Endodermal cell (in vitro differentiated cells): ENCODE data around the gene MPDU1. TPM values are rescaled to one million over a fixed set of nuclear protein-coding genes. Genes with fewer than 3 reads are reported as not detected.

Source experiments
- DNase-seq: peaks from one replicate; pipeline ENCODE4 v3.0.0-alpha.2; 2017
- H3K27ac ChIP-seq: 2 replicates; pipeline ENCODE4 v1.5.1; 2013; ENCODE audit warnings: mild to moderate bottlenecking, low read depth, low read length, moderate library complexity
- H3K27me3 ChIP-seq: 2 replicates; pipeline ENCODE4 v1.6.1; 2013; ENCODE audit warnings: mild to moderate bottlenecking, low read length, moderate library complexity; ENCODE audit not compliant: insufficient read depth, control insufficient read depth, poor library complexity, severe bottlenecking
- H3K36me3 ChIP-seq: 2 replicates; pipeline ENCODE4 v1.7.0; 2013; ENCODE audit warnings: mild to moderate bottlenecking, low read length, moderate library complexity; ENCODE audit not compliant: control insufficient read depth, insufficient read depth
- H3K4me1 ChIP-seq: one replicate; pipeline ENCODE4 v1.7.0; 2013; ENCODE audit warnings: low read length; ENCODE audit not compliant: control insufficient read depth, insufficient read depth
- H3K4me3 ChIP-seq: 2 replicates; pipeline ENCODE4 v1.5.1; 2013; ENCODE audit warnings: mild to moderate bottlenecking, low read length, moderate library complexity
- H3K9ac ChIP-seq: 2 replicates; pipeline ENCODE4 v1.6.1; 2013; ENCODE audit warnings: mild to moderate bottlenecking, low read length, moderate library complexity; ENCODE audit not compliant: poor library complexity, severe bottlenecking; ENCODE audit errors: extremely low read depth
- H3K9me3 ChIP-seq: 2 replicates; pipeline ENCODE4 v1.6.1; 2013; ENCODE audit warnings: mild to moderate bottlenecking, low read length, moderate library complexity; ENCODE audit not compliant: control insufficient read depth
- H3K27ac Mint-ChIP-seq: 2 replicates; pipeline ENCODE4 v1.8.0; 2020; ENCODE audit warnings: mixed read lengths
- H3K27me3 Mint-ChIP-seq: 2 replicates; pipeline ENCODE4 v1.8.0; 2021; ENCODE audit warnings: mild to moderate bottlenecking, mixed read lengths; ENCODE audit not compliant: insufficient read depth
- H3K36me3 Mint-ChIP-seq: 2 replicates; pipeline ENCODE4 v1.8.0; 2020; ENCODE audit warnings: low read depth, mixed read lengths
- H3K4me1 Mint-ChIP-seq: 2 replicates; pipeline ENCODE4 v1.8.0; 2020; ENCODE audit warnings: mixed read lengths
- H3K4me3 Mint-ChIP-seq: 2 replicates; pipeline ENCODE4 v1.8.0; 2020; ENCODE audit warnings: mild to moderate bottlenecking, moderate library complexity, mixed read lengths
- H3K9me3 Mint-ChIP-seq: 2 replicates; pipeline ENCODE4 v1.8.0; 2020; ENCODE audit warnings: mild to moderate bottlenecking, mixed read lengths
- CTCF ChIP-seq: fragments of 200-600 bp; sonication (generic); conservative IDR thresholded peaks from 2 replicates; pipeline ENCODE4 v1.5.0; 2021; ENCODE audit warnings: antibody characterized with exemption, mild to moderate bottlenecking
- WGBS, 2 experiments: methylation state at CpG; one replicate each; pipeline versions ENCODE4 v1.1.5 to v1.1.7; 2013; ENCODE audit warnings: missing lambda C conversion rate in 2 of 2, mixed read lengths in 1 of 2; ENCODE audit not compliant: insufficient coverage in 1 of 2, insufficient read length in 1 of 2; 5-methylcytosine and 5-hydroxymethylcytosine counted together
- total RNA-seq, 2 donors: library from RNA; stranded (reverse); fragmentation: NEBNext Ultra II Directional in 1 of 2; extraction: Animal tissue kit (Norgen Biotek cat#: 25700) in 1 of 2; gene quantifications; 2 replicates in 1 of 2; 3 replicates in 1 of 2; pipeline ENCODE4 v1.2.1, GENCODE V29; 2021

MPDU1 gene
- total RNA-seq, 2 donors from 2014 or later = 47.4 to 56.6 TPM

GRCh38 chr17:7589891-7590691 lies 6.4 kb downstream of the MPDU1 start, which contains the start of gene SOX15:
TSS of gene SOX15 (minus strand) at chr17:7590094. CDS start at chr17:7589676, 418 bp downstream.
- H3K36me3 ChIP-seq = peaks cover 79% of the 10 kb centered on the region
- H3K27ac Mint-ChIP-seq = peak within 1 kb of the TSS; percentile 90
- no peak for TF ChIP-seq CTCF
- no peaks in the 10 kb centered on the region for H3K27me3 ChIP-seq
- H3K36me3 Mint-ChIP-seq = peaks cover 49% of the 10 kb centered on the region
- 69 to 73% methylated on average over 18 to 24 of the region's 24 CpGs for WGBS, 2 experiments
- H3K9me3 ChIP-seq = no peaks in the 10 kb centered on the region
- DNase-seq = peak; percentile 91
- H3K9ac ChIP-seq = peak within 1 kb of the TSS; percentile 44
- H3K4me3 ChIP-seq = peak within 1 kb of the TSS; percentile 45
- no peaks in the 10 kb centered on the region for H3K27me3 Mint-ChIP-seq
- H3K4me3 Mint-ChIP-seq = peak within 1 kb of the TSS; percentile 53
- H3K27ac ChIP-seq = peak within 1 kb of the TSS; percentile 70
- peaks cover 19% of the 10 kb centered on the region for H3K4me1 Mint-ChIP-seq
- peaks cover 12% of the 10 kb centered on the region for H3K4me1 ChIP-seq
- no peaks in the 10 kb centered on the region for H3K9me3 Mint-ChIP-seq

- no peaks in the 10 kb centered on the region for H3K27me3 ChIP-seq
- peak; percentile 93 for DNase-seq
- H3K9me3 Mint-ChIP-seq = no peaks in the 10 kb centered on the region
- H3K4me1 Mint-ChIP-seq = peaks cover 19% of the 10 kb centered on the region
- peak overlapping the region; percentile 90 for H3K27ac Mint-ChIP-seq
- H3K27me3 Mint-ChIP-seq = no peaks in the 10 kb centered on the region
- peak overlapping the region; percentile 44 for H3K9ac ChIP-seq
- H3K4me3 Mint-ChIP-seq = no peak overlapping the region
- peak overlapping the region; percentile 70 for H3K27ac ChIP-seq
- no peak for TF ChIP-seq CTCF
- H3K9me3 ChIP-seq = no peaks in the 10 kb centered on the region
- H3K4me3 ChIP-seq = no peak overlapping the region
- peaks cover 12% of the 10 kb centered on the region for H3K4me1 ChIP-seq
- peaks cover 83% of the 10 kb centered on the region for H3K36me3 ChIP-seq
- WGBS, 2 experiments = 63 to 68% methylated on average over 4 of the region's 4 CpGs
- peaks cover 54% of the 10 kb centered on the region for H3K36me3 Mint-ChIP-seq
Observed at GRCh38 chr17:7590743-7591142, 7.1 kb downstream of the MPDU1 start.

- Histone ChIP-seq H3K9ac (peak overlapping the region; percentile 44), H3K9me3 (no peaks in the 10 kb centered on the region), H3K27ac (no peak overlapping the region), H3K4me3 (no peak overlapping the region), H3K27me3 (no peaks in the 10 kb centered on the region), H3K36me3 (peaks cover 86% of the 10 kb centered on the region), H3K4me1 (peaks cover 12% of the 10 kb centered on the region)
- Mint-ChIP-seq H3K9me3 (no peaks in the 10 kb centered on the region), H3K27me3 (no peaks in the 10 kb centered on the region), H3K36me3 (peaks cover 61% of the 10 kb centered on the region), H3K4me3 (no peak overlapping the region), H3K27ac (peak overlapping the region; percentile 90), H3K4me1 (peaks cover 17% of the 10 kb centered on the region)
- TF ChIP-seq CTCF = no peak
- DNase-seq = no peak
- 96 to 100% methylated on average over 1 to 3 of the region's 5 CpGs for WGBS, 2 experiments
Observed at GRCh38 chr17:7591596-7591995, 7.9 kb downstream of the MPDU1 start.
